Measurements from ENCODE around the gene LZTS2. TPM values are rescaled to one million over a fixed set of nuclear protein-coding genes. Genes with fewer than 3 reads are reported as not detected.

Gene LZTS2
- polyA plus RNA-seq, 12 donors, result 39.6 to 66.4 (median 47.8) TPM; not detected in 1

DNA sequence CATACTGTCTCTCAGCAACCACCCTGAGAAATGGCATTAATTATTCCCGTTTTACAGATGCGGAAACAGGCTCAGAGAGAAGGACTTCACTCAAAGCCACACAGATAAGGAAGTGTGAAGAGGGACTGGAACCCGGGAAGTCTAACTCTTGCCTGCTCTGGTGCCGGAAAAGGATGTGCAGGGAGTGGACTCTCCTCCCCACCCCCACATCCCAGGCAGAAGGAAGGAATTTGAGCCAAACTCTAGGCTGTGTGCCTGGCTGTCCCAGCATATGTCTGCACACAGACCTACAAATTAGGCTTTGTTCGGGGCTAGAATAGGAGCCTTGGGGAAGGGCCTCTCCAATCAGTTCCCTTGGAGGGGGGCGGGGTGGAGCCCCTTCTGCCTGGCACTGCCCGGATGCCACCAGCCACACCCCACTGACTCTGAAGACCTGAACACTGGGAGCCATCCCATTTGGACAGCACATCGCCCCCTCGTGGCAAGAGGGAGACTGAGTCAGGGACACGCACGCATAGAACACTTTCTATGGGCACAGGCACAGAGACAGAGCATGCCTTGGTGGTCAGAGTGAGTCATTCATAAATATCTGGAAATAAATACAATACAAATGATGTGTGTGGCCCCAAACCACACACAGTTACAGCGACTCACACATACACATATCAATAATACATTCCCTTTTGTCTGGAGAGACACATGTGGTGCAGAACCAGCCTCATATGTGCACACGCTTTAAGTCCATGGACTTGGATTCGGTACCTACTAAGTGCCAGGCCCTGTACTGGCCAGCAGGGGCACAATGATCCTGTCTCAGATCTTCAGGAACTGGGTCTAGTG lies 13.1 kb downstream of the LZTS2 start:
- peak; percentile 78 for DNase-seq

- no peak for DNase-seq
Observed at GRCh38 chr10:101013365-101013825, 13.8 kb downstream of the LZTS2 start.

GRCh38 chr10:101014230-101014884 lies 14.7 kb downstream of the LZTS2 start:
- peak; percentile 80 for DNase-seq

DNA sequence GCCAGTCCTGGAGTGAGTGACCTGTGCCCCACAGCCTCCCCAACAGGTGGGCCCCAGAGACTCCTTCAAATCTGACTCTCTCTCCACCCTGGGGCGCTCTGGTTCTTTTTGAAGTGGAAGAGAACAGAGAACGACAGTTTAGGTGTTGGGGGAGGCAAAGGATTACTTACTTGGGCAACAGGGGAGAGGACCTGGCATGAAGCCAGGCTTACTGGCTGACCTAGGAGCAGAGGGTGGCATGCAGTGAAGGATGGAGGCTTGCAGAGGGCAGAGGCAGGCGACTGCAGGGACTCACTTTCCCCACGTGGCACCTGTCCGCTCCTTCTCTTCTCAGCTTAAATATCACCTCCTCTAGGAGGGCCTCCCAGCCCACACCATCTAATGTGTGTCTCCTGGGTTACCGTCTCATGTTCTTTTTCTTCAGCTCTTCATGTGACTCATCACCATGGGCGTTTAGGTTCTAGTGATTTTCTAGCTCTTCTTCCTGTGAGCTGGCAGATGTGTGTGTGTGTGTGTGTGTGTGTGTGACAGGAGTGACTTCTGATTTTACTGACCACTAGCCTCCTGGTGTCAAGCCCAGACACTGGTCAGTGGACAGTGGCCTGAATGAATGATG lies 15.5 kb downstream of the LZTS2 start:
- no peak for DNase-seq

DNA sequence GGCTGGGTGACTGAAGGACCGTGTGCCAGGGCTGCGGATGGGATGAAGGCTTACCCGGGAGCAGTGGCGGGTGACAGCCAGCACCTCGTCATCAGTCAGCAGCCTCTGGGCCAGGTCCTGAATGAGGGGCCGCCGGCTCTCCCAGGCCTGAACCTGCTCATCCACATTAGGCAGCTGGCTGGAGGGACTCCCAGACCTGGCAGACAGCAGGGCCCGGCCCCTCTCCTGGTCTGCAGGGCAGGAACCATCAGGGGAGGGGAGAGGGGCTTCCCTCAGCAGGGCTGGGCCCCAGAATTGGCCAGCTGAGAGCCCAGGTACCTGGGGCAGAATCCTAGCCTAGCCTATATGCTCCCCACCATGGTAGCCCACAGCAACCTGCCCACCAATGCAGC lies 16.0 kb downstream of the LZTS2 start:
- no peak for DNase-seq

GRCh38 chr10:101016814-101017213 lies 17.2 kb downstream of the LZTS2 start:
- DNase-seq, result no peak

- no peak for DNase-seq
Observed at GRCh38 chr10:101018118-101018599, 18.6 kb downstream of the LZTS2 start.

- peak; percentile 67 for DNase-seq
Observed at GRCh38 chr10:101018600-101019439, 19.2 kb downstream of the LZTS2 start.

DNA sequence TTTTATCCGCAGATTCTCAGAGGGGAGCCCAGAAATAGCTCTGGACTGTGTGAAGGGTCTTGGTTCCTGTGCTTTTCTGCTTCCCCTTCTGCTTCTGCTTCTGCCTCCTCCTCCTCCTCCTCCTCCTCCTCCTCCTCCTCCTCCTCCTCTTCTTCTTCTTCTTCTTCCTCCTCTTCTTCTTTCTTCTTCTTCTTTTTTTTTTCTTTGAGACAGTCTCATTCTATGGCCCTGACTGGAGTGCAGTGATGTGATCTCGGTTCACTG lies 19.8 kb downstream of the LZTS2 start:
- no peak for DNase-seq

DNA sequence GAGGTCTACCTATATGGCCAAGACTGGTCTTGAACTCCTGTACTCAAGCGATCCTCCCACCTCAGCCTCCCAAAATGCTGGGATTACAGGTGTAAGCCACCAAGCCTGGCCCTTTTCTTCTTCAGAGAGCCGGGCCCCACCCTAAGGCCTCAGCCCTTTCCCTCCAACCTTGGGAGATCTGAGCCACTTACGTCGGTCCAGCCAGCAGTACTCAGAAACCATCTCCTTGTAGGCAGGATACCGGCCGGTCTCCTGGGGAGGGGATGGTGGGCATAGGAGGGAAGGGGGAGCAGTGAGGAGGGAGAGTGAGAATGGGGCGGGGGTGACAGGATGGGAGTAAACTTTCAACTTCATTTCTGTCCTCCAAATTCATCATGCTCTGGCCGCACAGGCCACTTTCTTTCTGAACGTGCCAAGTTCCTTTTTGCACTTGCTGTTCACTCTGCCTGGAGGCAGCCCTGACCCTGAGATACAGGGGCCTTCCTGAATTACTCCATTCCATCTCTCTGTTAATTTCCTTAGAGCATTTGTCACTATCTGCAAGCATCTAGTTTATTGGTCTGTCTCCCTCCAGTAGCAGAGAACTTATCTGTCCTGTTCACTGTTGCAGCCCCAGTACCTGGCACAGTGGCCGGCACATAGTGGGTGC lies 20.9 kb downstream of the LZTS2 start:
- DNase-seq, result no peak

GRCh38 chr10:101021239-101021638 lies 21.6 kb downstream of the LZTS2 start:
- DNase-seq, result no peak

GRCh38 chr10:101021692-101022251 lies 22.2 kb downstream of the LZTS2 start:
- DNase-seq, result no peak

DNA sequence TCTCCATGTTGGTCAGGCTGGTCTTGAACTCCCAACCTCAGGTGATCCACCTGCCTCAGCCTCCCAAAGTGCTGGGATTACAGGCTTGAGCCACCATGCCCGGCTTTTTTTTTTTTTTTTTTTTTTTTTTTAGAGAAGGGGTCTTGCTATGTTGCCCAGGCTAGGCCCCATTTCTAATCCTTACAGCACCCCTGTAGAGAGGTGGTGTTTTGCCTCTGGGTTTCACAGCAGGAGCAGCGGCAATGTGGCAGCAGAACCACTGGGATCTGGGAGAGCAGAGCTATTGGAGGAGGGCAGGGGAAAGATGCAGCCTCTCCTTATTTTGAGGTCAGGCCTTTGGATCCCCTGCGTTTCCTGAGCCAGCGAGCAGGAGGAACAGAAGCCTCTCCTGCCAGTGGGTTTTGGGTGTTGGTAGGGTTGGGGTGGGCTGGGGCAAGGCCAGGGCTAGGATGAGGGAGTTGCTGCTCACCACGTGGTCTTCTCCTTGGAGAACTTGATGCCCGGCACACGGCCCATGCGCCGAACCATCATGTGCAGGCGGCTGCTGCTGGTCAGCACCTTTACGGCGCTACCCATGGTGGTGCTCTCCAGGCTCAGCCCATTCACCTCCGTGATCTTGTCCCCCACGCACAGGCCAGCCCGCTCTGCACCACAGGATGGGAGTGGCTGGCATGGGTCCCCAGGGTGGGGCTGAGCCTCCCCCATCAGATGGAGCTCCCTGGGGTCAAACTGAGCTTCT lies 23.5 kb downstream of the LZTS2 start:
- DNase-seq, result no peak

DNA sequence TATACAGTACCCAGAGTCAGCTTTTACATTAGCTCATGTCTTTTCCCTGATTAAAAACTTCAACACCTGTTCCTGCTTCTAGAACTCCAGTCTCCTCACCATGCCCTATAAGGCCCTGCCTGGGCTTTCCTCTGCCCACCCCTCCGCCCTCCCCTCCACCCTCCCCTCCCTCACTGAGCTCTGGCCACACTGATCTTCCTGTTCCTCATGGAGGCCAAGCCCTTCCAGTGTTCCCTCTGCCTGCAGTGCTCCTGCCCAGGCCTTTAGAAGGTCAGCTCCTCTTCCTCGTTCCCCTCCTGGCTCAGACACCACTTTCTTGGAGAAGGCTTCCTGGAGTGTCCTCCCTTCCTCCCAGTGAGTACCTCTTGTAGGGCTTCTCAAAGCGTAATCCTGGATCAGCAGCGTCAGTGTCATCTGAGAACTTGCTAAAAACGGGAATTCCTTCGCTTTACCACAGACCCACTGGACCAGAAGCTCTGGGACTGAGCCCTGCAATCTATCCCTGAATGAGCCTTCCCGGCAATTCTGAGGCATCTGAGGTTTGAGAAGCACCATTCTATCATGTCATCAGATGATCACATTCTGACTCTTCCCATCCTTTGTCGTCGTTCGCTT lies 27.6 kb downstream of the LZTS2 start:
- DNase-seq, result no peak

DNA sequence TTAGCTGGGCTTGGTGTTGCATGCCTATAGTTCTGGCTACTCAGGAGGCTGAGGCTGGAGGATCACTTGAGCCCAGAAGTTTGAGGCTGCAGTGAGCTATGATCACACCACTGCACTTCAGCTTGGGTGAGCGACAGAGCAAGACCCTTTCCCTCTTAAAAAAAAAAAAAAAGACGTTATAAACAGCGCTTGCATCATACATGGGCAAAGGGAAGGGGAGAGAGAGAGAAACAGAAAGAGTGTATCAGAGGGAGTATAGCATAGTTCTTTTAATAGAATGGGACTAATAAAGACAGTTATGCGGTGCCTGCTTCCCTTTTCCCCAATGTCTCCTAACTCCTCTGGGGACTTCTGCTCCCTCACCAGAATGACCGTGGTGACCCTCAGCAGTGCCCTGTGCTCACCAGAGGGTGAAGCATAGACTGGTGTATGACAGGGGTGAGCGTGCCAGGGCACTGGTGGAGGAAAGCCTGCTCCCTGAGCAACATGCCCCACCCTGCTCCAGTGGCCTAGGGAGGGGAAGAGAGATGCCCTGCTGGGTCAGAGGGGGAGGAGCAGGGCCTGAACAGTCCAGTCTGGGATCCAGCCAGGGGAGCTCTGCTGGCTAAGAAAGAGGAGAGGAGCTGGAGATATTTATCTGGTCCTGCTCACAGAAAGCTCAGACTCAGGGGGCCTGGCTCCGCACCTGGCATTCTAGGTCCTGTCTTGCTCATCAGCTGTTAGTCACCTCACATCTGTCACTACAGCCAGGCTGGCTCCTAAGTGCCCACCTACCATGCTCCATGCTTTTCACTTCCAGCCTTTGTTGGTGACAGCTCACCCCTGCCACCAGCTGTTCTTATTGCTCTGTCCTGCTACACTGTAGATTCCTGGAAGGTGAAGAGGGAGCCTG lies 29.1 kb downstream of the LZTS2 start:
- no peak for DNase-seq

- no peak for DNase-seq
Observed at GRCh38 chr10:101029520-101030295, 30.1 kb downstream of the LZTS2 start.

DNA sequence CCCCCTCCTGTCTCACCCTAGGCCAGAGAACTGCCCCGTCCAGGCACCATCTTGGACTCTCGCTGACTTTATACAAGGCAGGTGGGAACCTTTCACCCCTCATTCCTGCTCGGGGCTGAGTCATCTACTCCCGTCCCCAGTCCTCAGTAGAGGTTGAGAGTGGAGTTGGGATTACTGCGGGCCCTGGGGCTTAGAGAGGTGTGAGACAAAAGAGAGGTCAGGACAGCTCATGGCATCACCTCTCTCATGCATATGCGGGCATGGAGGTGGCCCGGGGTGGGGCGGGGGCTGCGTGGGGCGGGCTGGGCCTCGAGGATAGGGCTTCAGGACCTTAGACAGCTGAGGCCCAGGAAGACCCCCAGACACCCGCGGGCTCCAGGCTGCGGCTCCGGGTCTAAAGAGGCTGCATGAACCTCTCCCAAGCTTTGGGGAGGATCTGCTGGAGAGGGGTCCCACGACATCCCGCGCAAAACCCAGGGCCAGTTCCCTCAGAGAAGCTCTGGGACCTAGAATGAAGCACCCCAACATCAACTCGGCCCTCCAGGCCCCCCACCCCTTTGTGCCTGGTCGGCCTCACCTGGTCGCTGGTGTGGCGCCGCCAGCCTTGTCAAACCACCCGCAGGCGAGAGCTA lies 31.0 kb downstream of the LZTS2 start:
- DNase-seq, result no peak
